ENCODE data around the gene PKD1. TPM values are rescaled to one million over a fixed set of nuclear protein-coding genes. Genes with fewer than 3 reads are reported as not detected.

Gene PKD1
- total and polyA plus RNA-seq, 2 of the 13 experiments (the other 11 are each of a cell fraction or from before 2014, with no cell fraction given) = 22.1 to 23.0 TPM

- no peak; the same call in 1 of the 2 replicates for TF ChIP-seq RERE (CRISPR knock-in tag; IDR thresholded peaks at IDR 0.05; ENCODE audit: low read depth)
- no peak for TF ChIP-seq LBX2 (CRISPR knock-in tag; IDR thresholded peaks at IDR 0.05; ENCODE audit: borderline replicate concordance)
- TF ChIP-seq ZNF503 (CRISPR knock-in tag; IDR thresholded peaks at IDR 0.05) = peak; percentile 50; the same call in 1 of the 2 replicates
- no peak for TF ChIP-seq ZNF10 (CRISPR knock-in tag; IDR thresholded peaks at IDR 0.05; ENCODE audit: borderline replicate concordance, low read depth)
- TF ChIP-seq ETV6 (CRISPR knock-in tag; conservative IDR thresholded peaks at IDR 0.05) = no peak; the same call in 1 of the 2 replicates
- peak; percentile 50; the same call in 1 of the 2 replicates for TF ChIP-seq ZBTB25 (CRISPR knock-in tag; IDR thresholded peaks at IDR 0.05)
- no peak for TF ChIP-seq RFXANK (CRISPR knock-in tag; IDR thresholded peaks at IDR 0.05)
- no peak for TF ChIP-seq ZBTB1 (CRISPR knock-in tag; IDR thresholded peaks at IDR 0.05; ENCODE audit: borderline replicate concordance)
- 0 out of 2 replicates have a peak, but pooled peaks have one; percentile 16 for TF ChIP-seq ZMYM3 (CRISPR knock-in tag; IDR thresholded peaks at IDR 0.05)
- peak; percentile 95 for TF ChIP-seq ZSCAN25 (CRISPR knock-in tag; IDR thresholded peaks at IDR 0.05)
- no peak for TF ChIP-seq MTA3 (CRISPR knock-in tag; IDR thresholded peaks at IDR 0.05)
- TF ChIP-seq SNAPC4 (CRISPR knock-in tag; IDR thresholded peaks at IDR 0.05) = no peak
These were observed 96.2 kb downstream of the PKD1 start (continued) for GRCh38 chr16:2039274-2040031.
